HEK293T (cell line): ENCODE data around the gene COL24A1.

Experiments used
- BHLHE40 ChIP-seq: fragments of 450-650 bp; IDR thresholded peaks from 2 replicates; pipeline ENCODE4 v1.6.1; 2016; ENCODE audit warnings: mild to moderate bottlenecking, moderate library complexity, borderline replicate concordance
- ELF4 ChIP-seq: fragments of 450-650 bp; IDR thresholded peaks from 2 replicates; pipeline ENCODE4 v1.6.1; 2017; ENCODE audit warnings: antibody characterized with exemption
- SP1 ChIP-seq: fragments of 450-650 bp; IDR thresholded peaks from 2 replicates; pipeline ENCODE4 v1.6.1; 2017

DNA sequence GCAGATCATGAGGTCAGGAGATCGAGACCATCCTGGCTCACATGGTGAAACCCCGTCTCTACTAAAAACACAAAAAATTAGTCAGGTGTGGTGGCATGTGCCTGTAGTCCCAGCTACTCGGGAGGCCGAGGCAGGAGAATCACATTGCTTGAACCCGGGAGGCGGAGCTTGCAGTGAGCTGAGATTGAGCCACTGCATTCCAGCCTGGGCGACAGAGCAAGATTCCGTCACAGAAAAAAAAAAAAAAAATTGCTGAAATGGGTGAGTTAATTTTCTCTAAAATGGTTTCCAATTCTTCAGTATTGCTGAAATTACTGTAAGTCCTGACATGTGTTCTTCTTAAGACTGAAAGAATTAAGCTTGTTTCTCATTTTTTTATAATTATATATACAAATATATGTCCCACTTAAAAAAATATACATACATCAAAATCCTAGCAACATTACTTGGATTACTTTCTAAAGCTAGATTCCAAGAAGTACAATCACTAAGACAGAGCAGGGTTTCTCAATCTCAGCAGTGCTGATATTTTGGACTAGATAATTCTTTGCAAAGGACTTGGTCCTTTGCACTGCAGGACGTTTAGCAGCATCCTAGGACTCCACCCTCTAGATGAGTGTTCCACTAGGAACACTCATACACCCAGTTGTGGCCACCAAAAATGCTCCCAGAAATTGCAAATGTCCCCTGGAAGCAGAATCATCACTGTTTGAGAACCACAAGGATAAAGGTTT is 473.1 kb downstream of the COL24A1 start:
- TF ChIP-seq ELF4 (no peak), SP1 (no peak), BHLHE40 (no peak)
